A549 treated with RU486 at 1 μM for 4 hours (cell line): ENCODE measurements around the gene CENPW. TPM values are rescaled to one million over a fixed set of nuclear protein-coding genes. Genes with fewer than 3 reads are reported as not detected.

Source experiments
- total RNA-seq: library from RNA; stranded (reverse); fragments of 200-300 nt; extraction: Qiagen RNA extraction; gene quantifications from 5 replicates; pipeline ENCODE4 v1.2.3, GENCODE V29; 2022; ENCODE audit warnings: low read depth

The CENPW gene
- total RNA-seq = 34.0 to 44.6 TPM (median 41.9 TPM) in 5 replicates

DNA sequence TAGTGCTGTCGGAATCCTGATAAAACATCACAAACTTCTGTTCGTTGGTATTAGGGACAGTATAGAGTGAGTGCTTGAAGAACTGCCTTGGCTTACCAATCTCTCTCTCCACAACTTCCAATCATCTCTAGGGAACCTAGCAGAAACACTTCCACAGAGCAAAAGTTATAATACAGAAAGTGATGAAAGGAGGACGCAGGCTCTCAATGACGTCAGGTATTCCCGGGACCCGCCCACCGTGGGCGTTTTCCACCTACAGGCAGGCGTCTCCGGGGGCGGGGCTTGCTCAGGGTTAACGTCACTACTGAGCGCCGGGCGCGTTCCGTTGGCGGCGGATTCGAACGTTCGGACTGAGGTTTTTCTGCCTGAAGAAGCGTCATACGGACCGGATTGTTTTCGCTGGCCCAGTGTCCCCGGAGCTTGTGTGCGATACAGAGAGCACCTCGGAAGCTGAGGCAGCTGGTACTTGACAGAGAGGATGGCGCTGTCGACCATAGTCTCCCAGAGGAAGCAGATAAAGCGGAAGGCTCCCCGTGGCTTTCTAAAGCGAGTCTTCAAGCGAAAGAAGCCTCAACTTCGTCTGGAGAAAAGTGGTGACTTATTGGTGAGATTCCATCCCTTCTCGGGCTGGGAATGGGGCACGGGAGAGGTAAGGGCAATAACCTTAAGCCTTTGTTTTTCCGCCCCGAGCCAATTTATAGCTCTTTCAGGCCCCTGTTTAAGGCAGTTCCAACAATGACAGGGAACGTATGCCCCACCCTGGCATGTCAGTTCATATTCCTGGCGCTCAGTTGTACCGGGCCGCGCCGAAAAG lies at the start of gene CENPW:
TSS of gene CENPW (plus strand) at position 320 of the 814 bp plus-strand sequence. CDS start at position 479, 159 bp downstream.

